K562 (cell line): ENCODE results near the gene PPP1R3G. TPM values are rescaled to one million over a fixed set of nuclear protein-coding genes. Genes with fewer than 3 reads are reported as not detected.

ENCODE experiments used
- ATAC-seq: fragments of 200-7000 bp; cut with Tn5 transposase; 3 replicates; pipeline ENCODE4 v1.9.1; 2020; ENCODE audit warnings: moderate library complexity
- BruUV-seq: library from RNA; stranded (reverse); fragments of 400-500 nt; replicated peaks from 2 replicates; lab custom pipeline; 2021; lab: Mats Ljungman, UMichigan
- CTCF ChIA-PET: fragments of 300-600 bp; formaldehyde crosslinking; extraction: SDS; loops from one replicate; lab custom pipeline; 2021; ENCODE audit warnings: low intra/inter-chr PET ratio; lab: Yijun Ruan, JAX
- POLR2A ChIA-PET: fragments of 300-600, 350-650 bp; sonication (Branson Sonifier 250); formaldehyde crosslinking; extraction: SDS; loops from one replicate; lab custom pipeline; 2021; ENCODE audit warnings: antibody characterized with exemption, inconsistent platforms; lab: Yijun Ruan, JAX
- DNase-seq, 4 experiments: peaks; one replicate each; pipeline versions ENCODE4 v3.0.0 to v3.0.0-alpha.2; 2011 to 2018; ENCODE audit warnings: low spot score in 3 of 4, mixed read lengths in 3 of 4; ENCODE audit errors: extremely low read depth in 1 of 4
- FAIRE-seq: peaks from 2 replicates; lab custom pipeline; 2011; peaks lifted over from hg19 to GRCh38; lab: Jason Lieb, UNC
- H2AFZ ChIP-seq: 2 replicates; pipeline ENCODE4 v1.6.0; 2011; ENCODE audit warnings: low read depth, low read length, control low read depth, inconsistent platforms
- H3K27ac ChIP-seq: fragments of 200-600 bp; 3 replicates; pipeline ENCODE4 v1.8.0; 2011; ENCODE audit warnings: low read depth, mild to moderate bottlenecking, control low read depth, inconsistent platforms, low read length, moderate library complexity, mixed read lengths; ENCODE audit errors: extremely low read depth
- H3K27me3 ChIP-seq, 2 experiments: fragments of 300-600 bp in 1 of 2; 2 replicates in 1 of 2; 3 replicates in 1 of 2; pipeline versions ENCODE4 v1.6.0 to v1.8.0; 2011; ENCODE audit warnings: inconsistent platforms in 2 of 2, low read length in 2 of 2, mild to moderate bottlenecking in 1 of 2, mixed read lengths in 1 of 2, moderate library complexity in 1 of 2; ENCODE audit not compliant: control insufficient read depth in 2 of 2, insufficient read depth in 2 of 2
- H3K36me3 ChIP-seq: fragments of 300-600 bp; 3 replicates; pipeline ENCODE4 v1.8.0; 2011; ENCODE audit warnings: mild to moderate bottlenecking, low read length, inconsistent platforms; ENCODE audit not compliant: control insufficient read depth, insufficient read depth
- H3K4me1 ChIP-seq, 2 experiments: fragments of 200-600 bp in 1 of 2; replicated peaks in 1 of 2; 2 replicates in 1 of 2; 3 replicates in 1 of 2; pipeline versions ENCODE4 v1.5.1 to v1.8.0; 2011; ENCODE audit warnings: inconsistent platforms in 2 of 2, low read length in 2 of 2, mild to moderate bottlenecking in 1 of 2, mixed read lengths in 1 of 2, moderate library complexity in 1 of 2; ENCODE audit not compliant: control insufficient read depth in 2 of 2, insufficient read depth in 2 of 2
- H3K4me2 ChIP-seq: 2 replicates; pipeline ENCODE4 v1.6.1; 2011; ENCODE audit warnings: low read length, control low read depth, inconsistent platforms, mixed read lengths; ENCODE audit not compliant: insufficient read depth
- H3K4me3 ChIP-seq: fragments of 200-600 bp; sonication (generic), shearing (Covaris generic); 2 replicates; pipeline ENCODE4 v1.5.1; 2016; ENCODE audit warnings: control low read depth, inconsistent platforms
- H3K79me2 ChIP-seq: fragments of 200-600 bp; 3 replicates; pipeline ENCODE4 v1.8.0; 2011; ENCODE audit warnings: low read length, inconsistent platforms; ENCODE audit not compliant: control insufficient read depth, insufficient read depth
- H3K9ac ChIP-seq, 2 experiments: 2 replicates each; pipeline versions ENCODE4 v1.6.0 to v1.6.1; 2011; ENCODE audit warnings: low read depth in 2 of 2, low read length in 2 of 2, control low read depth in 1 of 2, inconsistent platforms in 1 of 2, mild to moderate bottlenecking in 1 of 2, mixed read lengths in 1 of 2; ENCODE audit not compliant: insufficient read depth in 1 of 2
- H3K9me1 ChIP-seq: one replicate; pipeline ENCODE4 v1.6.0; 2011; ENCODE audit warnings: inconsistent platforms, mild to moderate bottlenecking, low read length, moderate library complexity; ENCODE audit not compliant: control insufficient read depth, insufficient read depth
- H3K9me3 ChIP-seq: replicated peaks from 2 replicates; pipeline ENCODE4 v1.5.1; 2011; ENCODE audit warnings: low read depth, low read length, inconsistent platforms; ENCODE audit not compliant: control insufficient read depth, insufficient read depth
- H4K20me1 ChIP-seq: replicated peaks from 2 replicates; pipeline ENCODE4 v1.6.1; 2011; ENCODE audit warnings: low read length, inconsistent platforms, mixed read lengths; ENCODE audit not compliant: control insufficient read depth, insufficient read depth
- ETV5 ChIP-seq: sonication (generic); formaldehyde crosslinking; IDR thresholded peaks from 2 replicates; pipeline ENCODE4 v1.4.0; 2020; ENCODE audit warnings: low read depth, mild to moderate bottlenecking, missing genetic modification reagents
- NEUROD1 ChIP-seq: fragments of 150-350 bp; IDR thresholded peaks from 2 replicates; pipeline ENCODE4 v1.6.1; 2014; ENCODE audit warnings: borderline replicate concordance, low read length, low read depth; ENCODE audit not compliant: partially characterized antibody
- NR4A1 ChIP-seq, 2 experiments: fragments of 250-450 bp in 1 of 2; fragments of 450-650 bp in 1 of 2; sonication (Bioruptor Pico) in 1 of 2; IDR thresholded peaks; 2 replicates each; pipeline versions ENCODE4 v1.4.0 to v1.6.1; 2016 to 2020; ENCODE audit warnings: mild to moderate bottlenecking in 2 of 2, missing compliant biosample characterization in 1 of 2, missing genetic modification characterization in 1 of 2, moderate library complexity in 1 of 2
- PML ChIP-seq: IDR thresholded peaks from 2 replicates; pipeline ENCODE4 v1.6.1; 2012; ENCODE audit warnings: low read length, inconsistent platforms
- PYGO2 ChIP-seq: fragments of 450-650 bp; IDR thresholded peaks from 2 replicates; pipeline ENCODE4 v1.6.1; 2016; ENCODE audit warnings: mild to moderate bottlenecking, missing genetic modification characterization, moderate library complexity, missing compliant biosample characterization
- RBM39 ChIP-seq: fragments of 200-400 bp; formaldehyde crosslinking; optimal IDR thresholded peaks from 2 replicates; pipeline ENCODE3; 2018; ENCODE audit warnings: low read depth, low read length
- ZNF830 ChIP-seq: fragments of 250-450 bp; sonication (Bioruptor Pico); IDR thresholded peaks from 2 replicates; pipeline ENCODE4 v1.5.0; 2021; ENCODE audit warnings: mild to moderate bottlenecking
- WGBS: fragments of 100-300 bp; shearing (Covaris generic); methylation state at CpG from one replicate; pipeline ENCODE4 v1.1.6; 2016; ENCODE audit warnings: low coverage, mixed read lengths; ENCODE audit not compliant: insufficient coverage; ENCODE audit errors: missing lambda C conversion rate; 5-methylcytosine and 5-hydroxymethylcytosine counted together
- in situ Hi-C: fragments of 300-500 bp; cut with MboI; formaldehyde crosslinking; loops from 4 replicates; pipeline ENCODE4 v1.15.0; 2018; ENCODE audit warnings: inconsistent platforms, mixed read lengths
- intact Hi-C: fragments of 100-400 bp; cut with micrococcal nuclease; formaldehyde crosslinking; loops from 2 replicates; pipeline ENCODE4 v1.14.2; 2022
- polyA plus RNA-seq, 8 experiments: library from polyadenylated mRNA; depleted of rRNA in 4 of 8; stranded (reverse) in 5 of 8; unstranded in 3 of 8; fragments of >200 nt; fragmentation: Nextera tagmentation in 2 of 8; fragmentation: Illumina TruSeq in 1 of 8; extraction: Ambion mirVana in 2 of 8; extraction: Trizol in 1 of 8; gene quantifications; 2 replicates each; pipeline versions ENCODE4 v1.2.1 to v1.2.3, GENCODE V29; 2011 to 2014; ENCODE audit warnings: inconsistent platforms in 1 of 8, missing spikeins in 1 of 8
- total RNA-seq, 7 experiments: library from RNA; depleted of rRNA in 6 of 7; stranded (reverse); fragments of >200 nt in 6 of 7; fragmentation: Illumina TruSeq in 2 of 7; extraction: Trizol in 2 of 7; gene quantifications; 2 replicates each; pipeline versions ENCODE4 v1.2.1 to v1.2.3, GENCODE V29; 2011 to 2021; ENCODE audit warnings: low replicate concordance in 1 of 7
- TF ChIP-seq, protein P1 (sequence below): fragments of 250-450 bp; sonication (Bioruptor Pico); IDR thresholded peaks from 2 replicates; pipeline ENCODE4 v1.5.0; 2020; ENCODE audit warnings: mild to moderate bottlenecking
- TF ChIP-seq, protein P2 (sequence below): sonication (generic); IDR thresholded peaks from 2 replicates; pipeline ENCODE4 v1.6.1; 2016

PPP1R3G gene
- total and polyA plus RNA-seq, 9 of the 15 experiments (the other 6 are each of a cell fraction or from before 2014, with no cell fraction given) = 0.01 to 0.13 (median 0.01) TPM; not detected in 4

DNA sequence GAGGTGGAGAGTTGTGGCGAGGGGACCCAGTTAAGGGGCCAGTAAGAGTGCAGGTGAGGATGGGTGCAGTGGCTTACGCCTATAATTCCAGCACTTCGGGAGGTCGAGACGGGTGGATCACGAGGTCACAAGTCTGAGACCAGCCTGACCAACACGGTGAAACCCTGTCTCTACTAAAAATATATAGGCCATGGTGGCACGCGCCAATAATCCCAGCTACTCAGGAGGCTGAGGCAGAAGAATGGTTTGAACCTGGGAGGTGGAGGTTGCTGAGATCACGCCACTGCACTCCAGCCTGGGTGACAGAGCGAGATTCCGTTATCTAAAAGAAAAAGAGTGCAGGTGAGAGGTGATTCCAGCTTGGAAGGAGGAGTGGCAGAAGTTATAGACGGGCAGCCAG is 28.0 kb downstream of the PPP1R3G start:
- 85% methylated on average over 13 of the region's 13 CpGs for WGBS
- Histone ChIP-seq H3K4me3 (no peak overlapping the region), H3K36me3 (peaks cover 12% of the 10 kb centered on the region; the same call in 2 of the 3 replicates), H3K9me1 (no peaks in the 10 kb centered on the region), H3K9ac (no peak overlapping the region), H3K79me2 (no peaks in the 10 kb centered on the region), H2AFZ (no peak overlapping the region), H3K27me3 (no peaks in the 10 kb centered on the region), H3K9me3 (no peaks in the 10 kb centered on the region), H4K20me1 (peaks cover 14% of the 10 kb centered on the region), H3K27ac (no peak overlapping the region), H3K4me1 (peaks cover 0 to 2% of the 10 kb centered on the region in 2 experiments; a peak in 2 of 5 replicates), H3K4me2 (no peak overlapping the region)
- CTCF ChIA-PET = no interaction called here
- in situ Hi-C loops = no loop called here
- intact Hi-C loops = no loop called here
- ATAC-seq (no peak), FAIRE-seq (no peak), DNase-seq (no peak)
- no peak for TF ChIP-seq PML
- TF ChIP-seq, protein P1, sequence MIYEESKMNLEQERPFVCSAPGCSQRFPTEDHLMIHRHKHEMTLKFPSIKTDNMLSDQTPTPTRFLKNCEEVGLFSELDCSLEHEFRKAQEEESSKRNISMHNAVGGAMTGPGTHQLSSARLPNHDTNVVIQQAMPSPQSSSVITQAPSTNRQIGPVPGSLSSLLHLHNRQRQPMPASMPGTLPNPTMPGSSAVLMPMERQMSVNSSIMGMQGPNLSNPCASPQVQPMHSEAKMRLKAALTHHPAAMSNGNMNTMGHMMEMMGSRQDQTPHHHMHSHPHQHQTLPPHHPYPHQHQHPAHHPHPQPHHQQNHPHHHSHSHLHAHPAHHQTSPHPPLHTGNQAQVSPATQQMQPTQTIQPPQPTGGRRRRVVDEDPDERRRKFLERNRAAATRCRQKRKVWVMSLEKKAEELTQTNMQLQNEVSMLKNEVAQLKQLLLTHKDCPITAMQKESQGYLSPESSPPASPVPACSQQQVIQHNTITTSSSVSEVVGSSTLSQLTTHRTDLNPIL (CRISPR knock-in tag) = no peak
- no peak for TF ChIP-seq RBM39
- TF ChIP-seq NEUROD1 = no peak
- no peak for TF ChIP-seq ETV5 (CRISPR knock-in tag)
- TF ChIP-seq, protein P2, sequence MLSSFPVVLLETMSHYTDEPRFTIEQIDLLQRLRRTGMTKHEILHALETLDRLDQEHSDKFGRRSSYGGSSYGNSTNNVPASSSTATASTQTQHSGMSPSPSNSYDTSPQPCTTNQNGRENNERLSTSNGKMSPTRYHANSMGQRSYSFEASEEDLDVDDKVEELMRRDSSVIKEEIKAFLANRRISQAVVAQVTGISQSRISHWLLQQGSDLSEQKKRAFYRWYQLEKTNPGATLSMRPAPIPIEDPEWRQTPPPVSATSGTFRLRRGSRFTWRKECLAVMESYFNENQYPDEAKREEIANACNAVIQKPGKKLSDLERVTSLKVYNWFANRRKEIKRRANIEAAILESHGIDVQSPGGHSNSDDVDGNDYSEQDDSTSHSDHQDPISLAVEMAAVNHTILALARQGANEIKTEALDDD = no peak
- TF ChIP-seq PYGO2 (tag) = no peak
- TF ChIP-seq NR4A1 (CRISPR knock-in tag; IDR thresholded peaks at IDR 0.05) = no peak
- TF ChIP-seq NR4A1 (tag; IDR thresholded peaks at IDR 0.05) = no peak
- TF ChIP-seq ZNF830 = no peak
- POLR2A ChIA-PET = interaction anchor here (0.6 to 1.2 kb wide), 4 partner anchors 12 to 599 kb away, joined by 3 to 5 read pairs (median 3); no protein-coding TSS in a partner anchor
- no TSS peak for BruUV-seq
